Left colon (tissue), 2 donors: ENCODE results near the gene RIMS3. TPM values are rescaled to one million over a fixed set of nuclear protein-coding genes. Genes with fewer than 3 reads are reported as not detected.

Experiments
- ATAC-seq: fragments of 200-7000 bp; cut with Tn5 transposase; one replicate; pipeline ENCODE4 v1.9.1; 2020; ENCODE audit warnings: mild to moderate bottlenecking, moderate library complexity
- DNase-seq, 2 donors: peaks; one replicate each; pipeline ENCODE4 v3.0.0-alpha.2; 2020
- intact Hi-C, 2 donors: fragments of 100-400 bp; cut with DNase I in 1 of 2; cut with micrococcal nuclease in 1 of 2; formaldehyde crosslinking; loops; one replicate each; pipeline versions ENCODE4 v1.11.2 to v1.14.0; 2022; cut with DNase I, micrococcal nuclease
- total RNA-seq, 2 donors: library from RNA; stranded (reverse); fragmentation: NEBNext Ultra II Directional; extraction: Animal tissue kit (Norgen Biotek cat#: 25700); gene quantifications; one replicate each; pipeline ENCODE4 v1.2.1, GENCODE V29; 2021
- donor health status: DM: no; HTN: no; CAD: no.
- donor health status: DM: yes; HTN: yes; CAD: no.

Gene RIMS3
- total RNA-seq, 2 donors from 2014 or later = 6.4 to 15.6 TPM

GRCh38 chr1:40693425-40693824, 27.9 kb upstream of the RIMS3 start:
- no peak for ATAC-seq
- intact Hi-C loops = no loop called here
- DNase-seq = no peak

- DNase-seq = no peak
- intact Hi-C loops = no loop called here
- ATAC-seq = peak; percentile 10
Observed at GRCh38 chr1:40692429-40692895, 27.0 kb upstream of the RIMS3 start.

GRCh38 chr1:40691538-40692428, 26.3 kb upstream of the RIMS3 start, which contains the start of gene NFYC:
Gene NFYC, plus strand, starts transcription at chr1:40691704. Its CDS starts 47,140 bp downstream, at chr1:40738844.
- peak; percentile 98 to 99 for DNase-seq
- intact Hi-C loops = no loop called here
- peak; percentile 90 for ATAC-seq

- DNase-seq (no peak), ATAC-seq (peak; percentile 12)
- intact Hi-C loops = no loop called here
Observed at GRCh38 chr1:40690771-40691537, 25.5 kb upstream of the RIMS3 start.

GRCh38 chr1:40689737-40690136, 24.3 kb upstream of the RIMS3 start:
- intact Hi-C loops = no loop called here
- ATAC-seq (no peak), DNase-seq (no peak)

GRCh38 chr1:40687661-40688060, 22.2 kb upstream of the RIMS3 start:
- intact Hi-C loops = no loop called here
- DNase-seq (no peak), ATAC-seq (no peak)

GRCh38 chr1:40687059-40687458, 21.6 kb upstream of the RIMS3 start:
- DNase-seq (no peak), ATAC-seq (no peak)
- intact Hi-C loops = no loop called here

- ATAC-seq = no peak
- DNase-seq = no peak
- intact Hi-C loops = no loop called here
Observed at GRCh38 chr1:40684669-40685068, 19.2 kb upstream of the RIMS3 start.

- ATAC-seq = no peak
- intact Hi-C loops = no loop called here
Observed at GRCh38 chr1:40679165-40679953, 13.9 kb upstream of the RIMS3 start.

GRCh38 chr1:40676501-40676900, 11.0 kb upstream of the RIMS3 start:
- no peak for ATAC-seq
- no peak for DNase-seq
- intact Hi-C loops = no loop called here

More at GRCh38 chr1:40679165-40679953, 13.9 kb upstream of the RIMS3 start:
- DNase-seq = no peak

- no peak for ATAC-seq
- intact Hi-C loops = no loop called here
- DNase-seq = no peak
Observed at GRCh38 chr1:40673452-40673851, 8.0 kb upstream of the RIMS3 start.

GRCh38 chr1:40668769-40669525, 3.5 kb upstream of the RIMS3 start:
- DNase-seq (peak; percentile 81 to 88), ATAC-seq (peak; percentile 59)
- intact Hi-C loops = loop anchor here in 1 of 2 donors (10.0 kb wide), 1 partner anchor 54 kb away; no protein-coding TSS in a partner anchor

- DNase-seq (no peak), ATAC-seq (no peak)
- intact Hi-C loops = loop anchor here in 1 of 2 donors (10.0 kb wide), 1 partner anchor 50 kb away; no protein-coding TSS in a partner anchor
Observed at GRCh38 chr1:40664791-40665190, 691 bp downstream of the RIMS3 start.

GRCh38 chr1:40664167-40664537, 1.3 kb downstream of the RIMS3 start:
- DNase-seq (no peak), ATAC-seq (no peak)
- intact Hi-C loops = loop anchor here in 1 of 2 donors (10.0 kb wide), 1 partner anchor 49 kb away; no protein-coding TSS in a partner anchor

- no peak for DNase-seq
- intact Hi-C loops = loop anchor here in 1 of 2 donors (10.0 kb wide), 1 partner anchor 49 kb away; no protein-coding TSS in a partner anchor
- ATAC-seq = no peak
Observed at GRCh38 chr1:40663324-40664166, 1.9 kb downstream of the RIMS3 start.

GRCh38 chr1:40662864-40663263, 2.6 kb downstream of the RIMS3 start:
- no peak for DNase-seq
- intact Hi-C loops = loop anchor here in 1 of 2 donors (10.0 kb wide), 1 partner anchor 48 kb away; no protein-coding TSS in a partner anchor
- ATAC-seq = no peak

GRCh38 chr1:40662151-40662550, 3.3 kb downstream of the RIMS3 start:
- DNase-seq = no peak
- no peak for ATAC-seq
- intact Hi-C loops = loop anchor here in 1 of 2 donors (10.0 kb wide), 1 partner anchor 47 kb away; no protein-coding TSS in a partner anchor
